Cardiac muscle cell (in vitro differentiated cells and primary cell): ENCODE data around the gene LRP8. TPM values are rescaled to one million over a fixed set of nuclear protein-coding genes. Genes with fewer than 3 reads are reported as not detected.

Experiments
- DNase-seq, 2 donors: peaks; one replicate each; pipeline versions ENCODE4 v3.0.0 to v3.0.0-alpha.2; 2010 to 2017; ENCODE audit warnings: low read depth in 1 of 2, low spot score in 1 of 2
- H3K27ac ChIP-seq: fragments of 200-600 bp; sonication (generic); 2 replicates; pipeline ENCODE4 v1.5.1; 2016
- H3K27me3 ChIP-seq: fragments of 200-600 bp; sonication (generic); 2 replicates; pipeline ENCODE4 v1.6.0; 2016; ENCODE audit warnings: control low read depth
- H3K36me3 ChIP-seq: fragments of 200-600 bp; sonication (generic); 2 replicates; pipeline ENCODE4 v1.5.1; 2016; ENCODE audit warnings: control low read depth
- H3K4me1 ChIP-seq: fragments of 200-600 bp; sonication (generic); 2 replicates; pipeline ENCODE4 v1.8.1; 2017; ENCODE audit warnings: low read depth, mild to moderate bottlenecking, mixed run types
- H3K4me3 ChIP-seq: fragments of 200-600 bp; sonication (generic); 2 replicates; pipeline ENCODE4 v1.5.1; 2016; ENCODE audit warnings: mild to moderate bottlenecking
- H3K9me3 ChIP-seq: fragments of 200-600 bp; sonication (generic); 2 replicates; pipeline ENCODE4 v1.5.1; 2017; ENCODE audit warnings: low read depth, mild to moderate bottlenecking, control low read depth
- CTCF ChIP-seq: IDR thresholded peaks from 2 replicates; pipeline ENCODE4 v1.5.1; 2012; ENCODE audit warnings: low read depth, mild to moderate bottlenecking, low read length
- polyA plus RNA-seq: library from polyadenylated mRNA; unstranded; fragments of >200 nt; fragmentation: Nextera tagmentation; extraction: Ambion mirVana; gene quantifications from 2 replicates; pipeline ENCODE4 v1.2.1, GENCODE V29; 2016
- total RNA-seq: library from RNA; depleted of rRNA; stranded (reverse); fragments of >200 nt; gene quantifications from 2 replicates; pipeline ENCODE4 v1.2.3, GENCODE V29; 2016

The LRP8 gene
- total and polyA plus RNA-seq, 2 experiments from 2014 or later = 5.4 to 9.7 TPM

- H3K4me1 ChIP-seq = peaks cover 7% of the 10 kb centered on the region
- no peaks in the 10 kb centered on the region for H3K27me3 ChIP-seq
- H3K36me3 ChIP-seq = no peaks in the 10 kb centered on the region
- H3K27ac ChIP-seq = no peak overlapping the region
- H3K9me3 ChIP-seq = no peaks in the 10 kb centered on the region
- H3K4me3 ChIP-seq = peak overlapping the region; percentile 75
- TF ChIP-seq CTCF = no peak
- DNase-seq = peak; percentile 90 to 94
Measured at GRCh38 chr1:53326088-53326597, 1.7 kb downstream of the LRP8 start.

- Histone ChIP-seq H3K27me3 (no peaks in the 10 kb centered on the region), H3K27ac (no peak overlapping the region), H3K4me3 (peak overlapping the region; percentile 75), H3K4me1 (peaks cover 7% of the 10 kb centered on the region), H3K9me3 (no peaks in the 10 kb centered on the region), H3K36me3 (no peaks in the 10 kb centered on the region)
- DNase-seq = no peak
- TF ChIP-seq CTCF = no peak
Measured at GRCh38 chr1:53325326-53326087, 2.4 kb downstream of the LRP8 start.

GRCh38 chr1:53324728-53325297 is 3.1 kb downstream of the LRP8 start:
- Histone ChIP-seq H3K27ac (no peak overlapping the region), H3K4me1 (peaks cover 7% of the 10 kb centered on the region), H3K9me3 (no peaks in the 10 kb centered on the region), H3K4me3 (no peak overlapping the region), H3K36me3 (no peaks in the 10 kb centered on the region), H3K27me3 (no peaks in the 10 kb centered on the region)
- no peak for TF ChIP-seq CTCF
- peak in 1 of 2 donors; percentile 79 for DNase-seq

GRCh38 chr1:53324321-53324720 is 3.5 kb downstream of the LRP8 start:
- H3K4me3 ChIP-seq = no peak overlapping the region
- no peak for DNase-seq
- H3K27ac ChIP-seq = no peak overlapping the region
- no peaks in the 10 kb centered on the region for H3K9me3 ChIP-seq
- peaks cover 3% of the 10 kb centered on the region for H3K4me1 ChIP-seq
- H3K36me3 ChIP-seq = no peaks in the 10 kb centered on the region
- no peaks in the 10 kb centered on the region for H3K27me3 ChIP-seq
- no peak for TF ChIP-seq CTCF

- no peaks in the 10 kb centered on the region for H3K27me3 ChIP-seq
- no peak for TF ChIP-seq CTCF
- peaks cover 3% of the 10 kb centered on the region for H3K4me1 ChIP-seq
- H3K9me3 ChIP-seq = no peaks in the 10 kb centered on the region
- no peak for DNase-seq
- H3K27ac ChIP-seq = no peak overlapping the region
- H3K4me3 ChIP-seq = no peak overlapping the region
- H3K36me3 ChIP-seq = no peaks in the 10 kb centered on the region
Measured at GRCh38 chr1:53323316-53323715, 4.6 kb downstream of the LRP8 start.
